HFF-Myc (cell line): ENCODE data around the gene PPP6R3.
A peak's percentile ranks its signal among the peaks of the same experiment; 100 is the strongest.
"Not testable (repeated sequence)": the region's sequence is repeated elsewhere in the genome, so short reads cannot be mapped to it uniquely, and the experiment has no call there.

Experiments used
- DNase-seq: peaks from one replicate; pipeline ENCODE4 v3.0.0-alpha.2; 2011; ENCODE audit warnings: low read depth; ENCODE audit errors: extremely low read depth
- H3K4me3 ChIP-seq: replicated peaks from 2 replicates; pipeline ENCODE4 v1.5.1; 2011; ENCODE audit warnings: low read depth, mild to moderate bottlenecking, control low read depth, low read length
- TF ChIP-seq, protein P1 (sequence below): IDR thresholded peaks from 2 replicates; pipeline ENCODE4 v1.5.1; 2012; ENCODE audit warnings: mild to moderate bottlenecking, low read depth, low read length, control low read depth; ENCODE audit errors: missing control alignments

The PPP6R3 gene

DNA sequence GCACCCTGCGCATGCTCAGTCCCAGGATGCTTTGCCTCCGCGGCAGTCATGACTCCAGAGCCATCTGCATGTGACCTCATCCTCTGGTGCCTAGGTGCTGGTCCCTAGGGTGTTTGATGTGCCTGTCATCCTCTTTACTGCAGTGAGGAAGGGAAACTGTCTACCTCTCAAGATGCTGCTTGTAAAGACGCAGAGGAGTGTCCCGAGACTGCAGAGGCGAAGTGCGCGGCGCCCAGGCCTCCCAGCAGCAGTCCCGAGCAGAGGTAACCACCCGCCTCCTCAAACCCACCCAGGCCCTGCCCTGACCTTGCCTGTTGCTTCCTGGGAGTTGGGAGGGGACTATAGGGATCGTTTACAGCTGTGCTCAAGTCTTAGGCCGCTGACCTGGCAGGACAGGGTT lies 149.2 kb downstream of the PPP6R3 start:
- DNase-seq, result no peak
- TF ChIP-seq, protein P1, sequence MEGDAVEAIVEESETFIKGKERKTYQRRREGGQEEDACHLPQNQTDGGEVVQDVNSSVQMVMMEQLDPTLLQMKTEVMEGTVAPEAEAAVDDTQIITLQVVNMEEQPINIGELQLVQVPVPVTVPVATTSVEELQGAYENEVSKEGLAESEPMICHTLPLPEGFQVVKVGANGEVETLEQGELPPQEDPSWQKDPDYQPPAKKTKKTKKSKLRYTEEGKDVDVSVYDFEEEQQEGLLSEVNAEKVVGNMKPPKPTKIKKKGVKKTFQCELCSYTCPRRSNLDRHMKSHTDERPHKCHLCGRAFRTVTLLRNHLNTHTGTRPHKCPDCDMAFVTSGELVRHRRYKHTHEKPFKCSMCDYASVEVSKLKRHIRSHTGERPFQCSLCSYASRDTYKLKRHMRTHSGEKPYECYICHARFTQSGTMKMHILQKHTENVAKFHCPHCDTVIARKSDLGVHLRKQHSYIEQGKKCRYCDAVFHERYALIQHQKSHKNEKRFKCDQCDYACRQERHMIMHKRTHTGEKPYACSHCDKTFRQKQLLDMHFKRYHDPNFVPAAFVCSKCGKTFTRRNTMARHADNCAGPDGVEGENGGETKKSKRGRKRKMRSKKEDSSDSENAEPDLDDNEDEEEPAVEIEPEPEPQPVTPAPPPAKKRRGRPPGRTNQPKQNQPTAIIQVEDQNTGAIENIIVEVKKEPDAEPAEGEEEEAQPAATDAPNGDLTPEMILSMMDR, result no peak
- H3K4me3 ChIP-seq, result no peak overlapping the region

DNA sequence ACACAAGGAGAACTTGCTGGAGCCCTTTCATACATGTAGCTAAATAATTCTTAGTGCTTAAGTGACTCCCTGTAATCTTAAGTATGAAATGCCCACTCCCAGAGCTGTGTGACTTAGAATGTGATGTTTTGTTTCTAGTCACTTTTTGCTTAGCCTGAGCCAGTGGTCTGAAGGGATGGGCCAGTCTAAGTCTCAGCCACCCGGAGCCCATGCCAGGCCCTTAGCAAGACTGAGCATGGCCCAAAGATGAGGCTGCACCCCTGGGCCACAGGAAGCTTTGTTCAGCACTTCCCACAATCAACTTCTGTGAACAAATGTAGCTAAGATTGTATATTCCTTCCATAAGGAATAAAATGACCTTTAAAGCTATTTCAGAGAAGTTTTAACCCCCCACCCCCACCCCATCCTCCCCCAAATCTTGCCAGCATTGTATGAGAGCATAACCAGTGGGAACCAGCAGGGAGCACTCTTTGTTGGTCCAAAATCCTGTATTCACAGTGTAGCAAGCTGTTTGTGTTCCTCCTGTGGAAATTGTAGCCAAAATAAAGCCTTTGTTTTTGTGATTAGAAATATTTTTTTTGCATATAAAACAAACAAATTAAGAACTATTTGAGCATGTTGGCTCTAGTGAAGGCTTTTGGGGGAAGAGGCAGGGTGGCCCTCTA lies 150.0 kb downstream of the PPP6R3 start:
- DNase-seq, result no peak
- no peak overlapping the region for H3K4me3 ChIP-seq
- TF ChIP-seq, protein P1, result peak; percentile 35

DNA sequence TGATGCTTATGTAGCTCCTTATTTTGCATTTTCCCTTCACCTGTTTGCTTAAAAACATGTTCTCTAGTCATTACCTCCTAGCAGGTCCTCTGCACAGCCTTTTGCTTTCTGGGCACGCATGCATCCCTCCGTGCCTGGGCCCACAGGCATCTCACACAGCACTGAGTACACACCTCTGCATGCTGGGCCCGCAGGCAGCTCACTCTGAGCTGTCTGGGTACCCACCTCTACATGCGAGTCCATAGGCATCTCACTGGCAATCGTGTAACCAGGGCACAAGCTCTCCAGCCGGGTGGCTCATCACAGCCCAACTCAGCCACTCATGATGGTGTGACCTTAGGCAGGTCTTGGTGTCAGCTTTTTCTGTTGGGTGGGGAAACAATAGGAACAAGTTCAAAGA lies 155.1 kb downstream of the PPP6R3 start:
- TF ChIP-seq, protein P1, result no peak
- H3K4me3 ChIP-seq, result no peak overlapping the region
- no peak for DNase-seq

DNA sequence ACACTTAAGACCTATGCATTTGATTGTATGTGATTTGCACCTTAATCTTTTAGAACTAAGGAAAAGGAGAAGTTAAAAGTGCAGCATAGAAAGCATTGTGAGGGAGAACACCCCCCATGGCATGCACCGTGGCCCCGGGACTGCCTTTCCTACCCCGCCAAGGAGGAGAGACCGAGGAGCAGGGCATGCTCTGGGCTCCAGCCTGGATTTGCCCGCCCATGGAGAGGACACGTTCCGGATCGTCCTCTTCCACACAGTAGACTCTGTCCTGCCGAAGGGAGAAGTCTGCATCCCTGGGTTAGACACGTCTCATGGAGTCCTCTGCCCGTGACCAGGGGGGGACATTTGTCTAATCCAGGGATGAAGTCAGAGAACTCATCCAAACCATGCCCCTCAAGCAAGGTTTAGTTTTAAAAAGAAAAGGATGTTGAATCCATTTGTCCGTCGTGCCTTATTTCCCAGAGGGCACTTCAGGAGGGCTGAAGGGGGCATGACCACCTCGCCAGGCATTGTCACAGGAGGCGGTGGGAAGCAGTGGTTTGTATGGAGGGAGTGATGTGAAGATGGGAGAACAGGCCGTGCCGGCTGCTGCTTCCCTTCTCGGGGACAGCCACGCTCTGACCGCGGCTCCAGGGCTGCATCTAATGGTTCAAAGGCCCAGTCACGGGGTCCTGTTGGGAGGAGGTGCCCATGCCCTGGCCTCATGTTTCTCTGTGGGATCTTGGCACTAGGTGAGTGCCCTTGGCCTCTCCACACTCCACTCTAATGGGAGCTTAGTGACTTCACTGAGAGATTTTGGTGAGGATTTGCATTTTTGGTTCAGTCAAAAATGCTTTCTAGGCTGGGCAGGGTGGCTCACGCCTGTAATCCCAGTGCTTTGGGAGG lies 157.6 kb downstream of the PPP6R3 start:
- no peak for DNase-seq
- TF ChIP-seq, protein P1, result no peak

DNA sequence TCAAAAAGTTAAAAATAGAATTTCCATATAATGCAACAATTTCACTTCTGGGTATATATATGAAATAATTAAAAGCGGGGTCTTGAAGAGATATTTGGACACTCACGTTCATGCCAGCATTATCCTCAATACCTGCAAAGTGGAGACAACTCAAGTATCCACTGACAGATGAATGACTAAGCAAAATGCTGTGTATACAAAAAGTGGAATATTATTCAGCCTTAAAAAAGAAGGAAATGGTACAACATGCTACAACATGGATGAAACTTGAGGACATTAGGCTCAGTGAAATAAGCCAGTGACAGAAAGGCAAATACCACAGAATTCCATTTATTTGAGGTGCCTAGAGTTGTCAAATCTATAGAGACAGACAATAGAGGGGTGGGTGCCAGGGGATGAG lies 161.3 kb downstream of the PPP6R3 start:
- no peak overlapping the region for H3K4me3 ChIP-seq

More for the DNA sequence above, 157.6 kb downstream of the PPP6R3 start:
- H3K4me3 ChIP-seq, result no peak overlapping the region

DNA sequence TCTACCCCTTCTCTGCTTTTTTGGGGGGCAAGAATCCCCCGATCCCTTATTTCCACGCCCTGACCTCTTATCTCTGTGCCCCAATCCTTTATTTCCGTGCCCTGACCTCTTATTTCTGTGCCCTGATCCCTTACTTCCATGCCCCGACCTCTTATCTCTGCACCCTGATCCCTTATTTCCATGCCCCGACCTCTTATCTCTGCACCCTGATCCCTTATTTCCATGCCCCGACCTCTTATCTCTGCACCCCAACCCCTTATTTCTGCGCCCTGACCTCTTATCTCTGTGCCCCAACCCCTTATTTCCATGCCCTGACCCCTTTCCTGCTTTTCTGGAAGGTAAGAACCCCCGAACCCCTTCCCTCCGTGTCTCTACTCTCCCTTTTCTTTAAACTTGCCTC lies 163.2 kb downstream of the PPP6R3 start:
- not testable (repeated sequence) for DNase-seq, H3K4me3 ChIP-seq

More for the DNA sequence above, 161.3 kb downstream of the PPP6R3 start:
- no peak for DNase-seq
- TF ChIP-seq, protein P1, result no peak

DNA sequence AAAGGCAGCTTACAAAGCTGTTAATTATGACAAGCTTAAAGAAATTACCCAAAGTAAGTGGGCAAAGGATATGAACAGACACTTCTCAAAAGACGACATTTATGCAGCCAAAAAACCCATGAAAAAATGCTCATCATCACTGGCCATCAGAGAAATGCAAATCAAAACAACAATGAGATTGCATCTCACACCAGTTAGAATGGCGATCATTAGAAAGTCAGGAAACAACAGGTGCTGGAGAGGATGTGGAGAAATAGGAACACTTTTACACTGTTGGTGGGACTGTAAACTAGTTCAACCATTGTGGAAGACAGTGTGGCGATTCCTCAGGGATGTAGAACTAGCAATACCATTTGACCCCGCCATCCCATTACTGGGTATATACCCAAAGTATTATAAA lies 164.5 kb downstream of the PPP6R3 start:
- not testable (repeated sequence) for DNase-seq, H3K4me3 ChIP-seq

DNA sequence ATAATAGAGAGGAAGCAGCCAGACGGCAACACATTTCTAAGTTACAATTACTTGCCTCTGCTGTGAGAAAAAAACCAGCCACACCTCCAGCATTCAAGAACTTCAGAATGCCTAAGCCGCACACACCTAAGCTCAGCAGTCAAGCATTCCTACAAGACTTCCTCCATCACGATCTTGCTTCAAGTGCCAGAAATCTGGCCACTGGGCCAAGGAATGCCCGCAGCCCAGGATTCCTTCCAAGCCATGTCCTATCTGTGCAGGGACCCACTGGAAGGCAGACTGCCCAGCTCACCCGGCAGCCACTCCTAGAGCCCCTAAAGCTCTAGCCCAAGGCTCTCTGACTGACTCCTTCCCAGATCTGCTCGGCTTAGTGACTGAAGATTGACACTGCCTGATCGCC lies 165.7 kb downstream of the PPP6R3 start:
- DNase-seq, H3K4me3 ChIP-seq: not testable (repeated sequence)

DNA sequence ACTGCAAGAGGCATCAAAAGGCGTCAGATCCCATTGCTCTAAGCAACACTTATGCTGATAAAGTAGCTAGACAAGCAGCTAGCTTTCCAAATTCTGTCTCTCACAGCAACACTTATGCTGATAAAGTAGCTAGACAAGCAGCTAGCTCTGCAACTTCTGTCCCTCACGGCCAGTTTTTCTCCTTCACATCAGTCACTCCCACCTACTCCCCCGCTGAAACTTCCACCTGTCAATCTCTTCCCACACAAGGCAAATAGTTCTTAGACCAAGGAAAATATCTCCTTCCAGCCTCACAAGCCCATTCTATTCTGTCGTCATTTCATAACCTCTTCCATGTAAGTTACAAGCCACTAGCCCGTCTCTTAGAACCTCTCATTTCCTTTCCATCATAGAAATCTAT lies 168.3 kb downstream of the PPP6R3 start:
- not testable (repeated sequence) for H3K4me3 ChIP-seq, DNase-seq

DNA sequence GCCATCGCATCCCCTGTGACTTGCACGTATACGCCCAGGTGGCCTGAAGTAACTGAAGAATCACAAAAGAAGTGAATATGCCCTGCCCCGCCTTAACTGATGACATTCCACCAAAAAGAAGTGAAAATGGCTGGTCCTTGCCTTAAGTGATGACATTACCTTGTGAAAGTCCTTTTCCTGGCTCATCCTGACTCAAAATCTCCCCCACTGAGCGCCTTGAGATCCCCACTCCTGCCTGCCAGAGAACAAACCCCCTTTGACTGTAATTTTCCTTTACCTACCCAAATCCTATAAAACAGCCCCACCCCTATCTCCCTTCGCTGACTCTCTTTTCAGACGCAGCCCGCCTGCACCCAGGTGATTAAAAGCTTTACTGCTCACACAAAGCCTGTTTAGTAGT lies 171.8 kb downstream of the PPP6R3 start:
- H3K4me3 ChIP-seq, DNase-seq: not testable (repeated sequence)
